SK-N-SH treated with all-trans-retinoic acid at 6 μM for 48 hours (cell line): ENCODE results near the gene LHFPL2.
"Not testable (repeated sequence)": the region's sequence is repeated elsewhere in the genome, so short reads cannot be mapped to it uniquely, and the experiment has no call there.

Experiments used
- ATAC-seq: fragments of 200-7000 bp; cut with Tn5 transposase; 3 replicates; pipeline ENCODE4 v1.9.1; 2020; ENCODE audit warnings: mild to moderate bottlenecking, moderate library complexity
- ARNTL ChIP-seq: fragments of 450-650 bp; formaldehyde crosslinking; IDR thresholded peaks from 2 replicates; pipeline ENCODE4 v1.5.0; 2020; ENCODE audit warnings: low read depth, mild to moderate bottlenecking, moderate library complexity, borderline replicate concordance
- BACH2 ChIP-seq: fragments of 250-450 bp; sonication (Bioruptor Pico); IDR thresholded peaks from 2 replicates; pipeline ENCODE4 v1.9.0; 2021; ENCODE audit warnings: mild to moderate bottlenecking, borderline replicate concordance
- CSDC2 ChIP-seq: fragments of 250-450 bp; sonication (Bioruptor Pico); IDR thresholded peaks from 2 replicates; pipeline ENCODE4 v1.5.0; 2020; ENCODE audit warnings: mild to moderate bottlenecking, moderate library complexity
- ESRRG ChIP-seq: fragments of 250-450 bp; sonication (Bioruptor Pico); IDR thresholded peaks from 2 replicates; pipeline ENCODE4 v1.6.1; 2021; ENCODE audit warnings: mild to moderate bottlenecking
- GLIS3 ChIP-seq: fragments of 250-450 bp; sonication (Bioruptor Pico); IDR thresholded peaks from 2 replicates; pipeline ENCODE4 v1.5.0; 2020; ENCODE audit warnings: mild to moderate bottlenecking, moderate library complexity
- ISL1 ChIP-seq: fragments of 250-450 bp; sonication (Bioruptor Pico); IDR thresholded peaks from 2 replicates; pipeline ENCODE4 v2.1.2; 2022; ENCODE audit warnings: mild to moderate bottlenecking, moderate library complexity
- OSR1 ChIP-seq: fragments of 250-450 bp; sonication (Bioruptor Pico); IDR thresholded peaks from 2 replicates; pipeline ENCODE4 v1.8.0; 2022; ENCODE audit warnings: moderate library complexity, mild to moderate bottlenecking, inconsistent platforms
- PPARA ChIP-seq: fragments of 250-450 bp; sonication (Bioruptor Pico); IDR thresholded peaks from 2 replicates; pipeline ENCODE4 v1.5.0; 2020; ENCODE audit warnings: mild to moderate bottlenecking, borderline replicate concordance
- RARB ChIP-seq: fragments of 250-450 bp; sonication (Bioruptor Pico); IDR thresholded peaks from 2 replicates; pipeline ENCODE4 v1.8.0; 2021; ENCODE audit warnings: mild to moderate bottlenecking, moderate library complexity
- SNAI2 ChIP-seq: fragments of 250-450 bp; sonication (Bioruptor Pico); IDR thresholded peaks from 2 replicates; pipeline ENCODE4 v1.5.0; 2020; ENCODE audit warnings: mild to moderate bottlenecking, moderate library complexity
- TOX ChIP-seq: fragments of 250-450 bp; sonication (Bioruptor Pico); IDR thresholded peaks from 2 replicates; pipeline ENCODE4 v1.8.0; 2021; ENCODE audit warnings: mild to moderate bottlenecking, moderate library complexity, borderline replicate concordance
- ZC3H10 ChIP-seq: fragments of 250-450 bp; sonication (Bioruptor Pico); IDR thresholded peaks from 2 replicates; pipeline ENCODE4 v1.5.1; 2021; ENCODE audit warnings: mild to moderate bottlenecking, moderate library complexity
- ZFP3 ChIP-seq: fragments of 250-450 bp; sonication (Bioruptor Pico); IDR thresholded peaks from 2 replicates; pipeline ENCODE4 v1.5.0; 2020; ENCODE audit warnings: mild to moderate bottlenecking, moderate library complexity
- ZFP30 ChIP-seq: fragments of 450-650 bp; formaldehyde crosslinking; IDR thresholded peaks from 2 replicates; pipeline ENCODE4 v1.5.0; 2022; ENCODE audit warnings: mild to moderate bottlenecking, moderate library complexity
- ZNF565 ChIP-seq: fragments of 450-650 bp; formaldehyde crosslinking; conservative IDR thresholded peaks from 2 replicates; pipeline ENCODE4 v1.5.0; 2020; ENCODE audit warnings: low read depth, mild to moderate bottlenecking, moderate library complexity
- ZNF70 ChIP-seq: fragments of 450-650 bp; formaldehyde crosslinking; IDR thresholded peaks from 2 replicates; pipeline ENCODE4 v1.5.0; 2020; ENCODE audit warnings: mild to moderate bottlenecking, moderate library complexity
- ZNF8 ChIP-seq: fragments of 450-650 bp; formaldehyde crosslinking; IDR thresholded peaks from 2 replicates; pipeline ENCODE4 v1.5.0; 2020; ENCODE audit warnings: mild to moderate bottlenecking, moderate library complexity
- TF ChIP-seq, protein P1 (sequence below): fragments of 250-450 bp; sonication (Bioruptor Pico); IDR thresholded peaks from 2 replicates; pipeline ENCODE4 v1.8.0; 2020; ENCODE audit warnings: mild to moderate bottlenecking, moderate library complexity, borderline replicate concordance
- TF ChIP-seq, protein P2 (sequence below): fragments of 250-450 bp; sonication (Bioruptor Pico); IDR thresholded peaks from 2 replicates; pipeline ENCODE4 v1.8.0; 2021; ENCODE audit warnings: low read depth, mild to moderate bottlenecking, moderate library complexity, borderline replicate concordance
- TF ChIP-seq, protein P3 (sequence below): fragments of 250-450 bp; sonication (Bioruptor Pico); IDR thresholded peaks from 2 replicates; pipeline ENCODE4 v1.5.0; 2020; ENCODE audit warnings: mild to moderate bottlenecking, moderate library complexity

The LHFPL2 gene

DNA sequence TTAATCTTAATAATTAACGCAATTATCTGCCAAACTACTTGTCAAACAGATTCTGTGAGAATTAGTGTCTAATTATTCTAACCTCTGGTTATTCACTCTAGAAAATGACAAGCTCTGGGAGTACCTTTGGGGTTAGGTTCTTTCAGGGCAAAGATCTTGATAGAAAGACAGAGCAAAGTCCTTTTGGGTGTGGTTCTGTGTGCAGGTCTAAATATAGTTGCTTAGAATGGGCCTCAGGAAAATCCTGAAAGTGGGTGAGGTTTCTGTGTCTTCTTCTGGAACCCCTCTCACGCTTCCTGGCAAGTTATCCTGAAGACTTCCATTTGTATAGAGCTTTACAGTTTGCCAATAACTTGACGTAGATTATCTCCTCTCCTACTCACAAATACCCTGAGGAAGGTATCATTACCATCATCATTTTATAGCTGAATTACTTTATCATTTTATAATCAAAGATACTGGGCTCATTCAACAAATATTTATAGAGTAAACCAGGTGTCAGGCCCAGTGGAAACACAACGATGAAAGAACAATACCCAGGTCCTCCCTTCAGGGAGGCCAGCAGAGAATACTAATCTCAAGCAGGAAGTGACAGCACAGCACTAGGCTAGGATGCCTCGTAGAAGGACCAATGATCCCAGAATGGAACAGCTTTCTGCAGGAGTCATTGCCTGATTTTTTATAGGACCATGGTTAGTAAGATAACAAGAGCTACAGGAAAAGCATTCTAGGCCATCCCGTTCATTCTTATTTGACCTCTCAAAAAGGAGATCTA lies 27.6 kb upstream of the LHFPL2 start:
- TF ChIP-seq, protein P1, sequence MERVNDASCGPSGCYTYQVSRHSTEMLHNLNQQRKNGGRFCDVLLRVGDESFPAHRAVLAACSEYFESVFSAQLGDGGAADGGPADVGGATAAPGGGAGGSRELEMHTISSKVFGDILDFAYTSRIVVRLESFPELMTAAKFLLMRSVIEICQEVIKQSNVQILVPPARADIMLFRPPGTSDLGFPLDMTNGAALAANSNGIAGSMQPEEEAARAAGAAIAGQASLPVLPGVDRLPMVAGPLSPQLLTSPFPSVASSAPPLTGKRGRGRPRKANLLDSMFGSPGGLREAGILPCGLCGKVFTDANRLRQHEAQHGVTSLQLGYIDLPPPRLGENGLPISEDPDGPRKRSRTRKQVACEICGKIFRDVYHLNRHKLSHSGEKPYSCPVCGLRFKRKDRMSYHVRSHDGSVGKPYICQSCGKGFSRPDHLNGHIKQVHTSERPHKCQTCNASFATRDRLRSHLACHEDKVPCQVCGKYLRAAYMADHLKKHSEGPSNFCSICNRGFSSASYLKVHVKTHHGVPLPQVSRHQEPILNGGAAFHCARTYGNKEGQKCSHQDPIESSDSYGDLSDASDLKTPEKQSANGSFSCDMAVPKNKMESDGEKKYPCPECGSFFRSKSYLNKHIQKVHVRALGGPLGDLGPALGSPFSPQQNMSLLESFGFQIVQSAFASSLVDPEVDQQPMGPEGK (CRISPR knock-in tag) = no peak
- no peak for TF ChIP-seq CSDC2 (CRISPR knock-in tag)
- TF ChIP-seq, protein P2, sequence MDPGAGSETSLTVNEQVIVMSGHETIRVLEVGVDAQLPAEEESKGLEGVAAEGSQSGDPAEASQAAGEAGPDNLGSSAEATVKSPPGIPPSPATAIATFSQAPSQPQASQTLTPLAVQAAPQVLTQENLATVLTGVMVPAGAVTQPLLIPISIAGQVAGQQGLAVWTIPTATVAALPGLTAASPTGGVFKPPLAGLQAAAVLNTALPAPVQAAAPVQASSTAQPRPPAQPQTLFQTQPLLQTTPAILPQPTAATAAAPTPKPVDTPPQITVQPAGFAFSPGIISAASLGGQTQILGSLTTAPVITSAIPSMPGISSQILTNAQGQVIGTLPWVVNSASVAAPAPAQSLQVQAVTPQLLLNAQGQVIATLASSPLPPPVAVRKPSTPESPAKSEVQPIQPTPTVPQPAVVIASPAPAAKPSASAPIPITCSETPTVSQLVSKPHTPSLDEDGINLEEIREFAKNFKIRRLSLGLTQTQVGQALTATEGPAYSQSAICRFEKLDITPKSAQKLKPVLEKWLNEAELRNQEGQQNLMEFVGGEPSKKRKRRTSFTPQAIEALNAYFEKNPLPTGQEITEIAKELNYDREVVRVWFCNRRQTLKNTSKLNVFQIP = no peak
- TF ChIP-seq ZFP3 = no peak
- no peak for TF ChIP-seq GLIS3
- no peak for TF ChIP-seq ZNF565 (CRISPR knock-in tag)
- no peak for TF ChIP-seq TOX (CRISPR knock-in tag)
- TF ChIP-seq ARNTL (CRISPR knock-in tag) = no peak
- no peak for TF ChIP-seq ZFP30
- no peak for TF ChIP-seq PPARA
- TF ChIP-seq OSR1 (CRISPR knock-in tag) = no peak
- no peak for TF ChIP-seq ZC3H10 (CRISPR knock-in tag)
- no peak for TF ChIP-seq SNAI2
- TF ChIP-seq, protein P3, sequence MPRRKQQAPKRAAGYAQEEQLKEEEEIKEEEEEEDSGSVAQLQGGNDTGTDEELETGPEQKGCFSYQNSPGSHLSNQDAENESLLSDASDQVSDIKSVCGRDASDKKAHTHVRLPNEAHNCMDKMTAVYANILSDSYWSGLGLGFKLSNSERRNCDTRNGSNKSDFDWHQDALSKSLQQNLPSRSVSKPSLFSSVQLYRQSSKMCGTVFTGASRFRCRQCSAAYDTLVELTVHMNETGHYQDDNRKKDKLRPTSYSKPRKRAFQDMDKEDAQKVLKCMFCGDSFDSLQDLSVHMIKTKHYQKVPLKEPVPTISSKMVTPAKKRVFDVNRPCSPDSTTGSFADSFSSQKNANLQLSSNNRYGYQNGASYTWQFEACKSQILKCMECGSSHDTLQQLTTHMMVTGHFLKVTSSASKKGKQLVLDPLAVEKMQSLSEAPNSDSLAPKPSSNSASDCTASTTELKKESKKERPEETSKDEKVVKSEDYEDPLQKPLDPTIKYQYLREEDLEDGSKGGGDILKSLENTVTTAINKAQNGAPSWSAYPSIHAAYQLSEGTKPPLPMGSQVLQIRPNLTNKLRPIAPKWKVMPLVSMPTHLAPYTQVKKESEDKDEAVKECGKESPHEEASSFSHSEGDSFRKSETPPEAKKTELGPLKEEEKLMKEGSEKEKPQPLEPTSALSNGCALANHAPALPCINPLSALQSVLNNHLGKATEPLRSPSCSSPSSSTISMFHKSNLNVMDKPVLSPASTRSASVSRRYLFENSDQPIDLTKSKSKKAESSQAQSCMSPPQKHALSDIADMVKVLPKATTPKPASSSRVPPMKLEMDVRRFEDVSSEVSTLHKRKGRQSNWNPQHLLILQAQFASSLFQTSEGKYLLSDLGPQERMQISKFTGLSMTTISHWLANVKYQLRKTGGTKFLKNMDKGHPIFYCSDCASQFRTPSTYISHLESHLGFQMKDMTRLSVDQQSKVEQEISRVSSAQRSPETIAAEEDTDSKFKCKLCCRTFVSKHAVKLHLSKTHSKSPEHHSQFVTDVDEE (CRISPR knock-in tag) = no peak
- TF ChIP-seq ESRRG (CRISPR knock-in tag) = no peak
- ATAC-seq = no peak

DNA sequence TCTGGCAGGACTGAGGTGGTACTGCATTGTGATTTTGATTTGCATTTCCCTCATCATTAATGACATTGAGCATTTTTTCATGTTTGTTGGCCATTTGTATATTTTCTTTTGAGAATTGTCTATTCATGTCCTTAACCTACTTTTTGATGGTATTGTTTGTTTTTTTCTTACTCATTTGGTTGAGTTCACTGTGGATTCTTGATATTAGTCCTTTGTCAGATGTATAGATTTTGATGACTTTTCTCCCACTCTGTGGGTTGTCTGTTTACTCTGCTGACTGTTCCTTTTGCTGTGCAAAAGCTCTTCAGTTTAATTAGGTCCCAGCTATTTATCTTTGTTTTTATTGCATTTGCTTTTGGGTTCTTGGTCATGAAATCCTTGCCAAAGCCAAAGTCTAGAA lies 25.3 kb upstream of the LHFPL2 start:
- ATAC-seq = not testable (repeated sequence)

DNA sequence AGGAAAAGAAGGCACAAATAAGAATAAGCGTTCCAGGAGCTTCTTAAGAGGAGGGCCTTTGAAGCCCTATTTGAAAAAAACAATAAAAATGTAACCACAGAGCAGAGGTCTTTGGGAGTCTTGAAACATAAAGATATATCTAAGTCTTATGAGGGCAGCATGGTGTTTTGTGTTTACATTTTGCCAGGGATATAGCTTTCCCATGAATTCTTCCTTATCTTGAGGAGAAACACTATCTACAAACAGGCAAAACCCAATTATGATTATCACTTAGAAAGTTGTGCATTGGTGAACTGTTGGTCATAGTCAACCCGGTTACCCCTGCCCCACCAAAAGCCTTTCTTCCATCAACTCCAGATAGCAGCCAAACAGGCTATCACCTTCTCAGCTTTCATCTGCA lies 23.6 kb upstream of the LHFPL2 start:
- no peak for TF ChIP-seq ZNF8 (CRISPR knock-in tag)
- no peak for TF ChIP-seq RARB (CRISPR knock-in tag)
- TF ChIP-seq SNAI2 = no peak
- TF ChIP-seq PPARA = no peak
- TF ChIP-seq, protein P2 = no peak
- TF ChIP-seq GLIS3 = no peak
- TF ChIP-seq ZFP30 = no peak
- TF ChIP-seq ISL1 (CRISPR knock-in tag) = no peak
- TF ChIP-seq ZNF70 (CRISPR knock-in tag) = no peak
- TF ChIP-seq, protein P3 (CRISPR knock-in tag) = no peak
- TF ChIP-seq, protein P1 (CRISPR knock-in tag) = no peak
- no peak for TF ChIP-seq BACH2 (CRISPR knock-in tag)
- TF ChIP-seq, all 23 proteins: peak for 0
- ATAC-seq = no peak
